Measurements from ENCODE around the gene ASPSCR1.

ASPSCR1 gene

GRCh38 chr17:82019690-82020571 is 42.5 kb downstream of the ASPSCR1 start:
- Histone ChIP-seq H3K9me3 (ENCODE audit: control insufficient read depth, low read length) (no peaks in the 10 kb centered on the region), H3K27ac (ENCODE audit: low read length, poor library complexity, severe bottlenecking) (no peak overlapping the region), H3K9ac (ENCODE audit: low read length) (no peak overlapping the region), H2BK120ac (ENCODE audit: low read depth, low read length) (no peak overlapping the region), H3K23ac (ENCODE audit: low read length in 2 of 2) (no peak overlapping the region), H3K14ac (ENCODE audit: low read length in 2 of 2) (peak overlapping the region in 1 of 2 experiments; percentile 41), H3K4me3 (ENCODE audit: insufficient read depth in 1 of 2, low read depth in 1 of 2, low read length in 2 of 2) (no peak overlapping the region), H2BK15ac (ENCODE audit: low read depth, poor library complexity, severe bottlenecking) (no peak overlapping the region), H4K8ac (ENCODE audit: low read length) (peak overlapping the region; percentile 35), H3K36me3 (ENCODE audit: control insufficient read depth in 1 of 2, insufficient read depth in 2 of 2, low read depth in 1 of 2, low read length in 2 of 2) (peaks cover 15 to 46% of the 10 kb centered on the region in 2 experiments), H3K79me1 (replicated peaks; ENCODE audit: low read length, poor library complexity, severe bottlenecking) (peaks cover 31% of the 10 kb centered on the region), H3K4me2 (ENCODE audit: low read length, poor library complexity, severe bottlenecking) (no peak overlapping the region), H3K27me3 (ENCODE audit: control insufficient read depth in 1 of 2, insufficient read depth in 1 of 2, low read length in 2 of 2) (no peaks in the 10 kb centered on the region), H2AK5ac (ENCODE audit: low read length, severe bottlenecking) (no peak overlapping the region), H2BK12ac (ENCODE audit: low read length in 2 of 2) (peak overlapping the region in 1 of 2 experiments; percentile 60), H4K91ac (ENCODE audit: low read length) (peak overlapping the region; percentile 28), H3K4me1 (ENCODE audit: control insufficient read depth, insufficient read depth, low read depth, low read length) (peaks cover 37% of the 10 kb centered on the region), H3K4ac (ENCODE audit: low read depth in 1 of 2, low read length in 2 of 2) (no peak overlapping the region), H2BK5ac (ENCODE audit: low read depth, low read length, poor library complexity, severe bottlenecking) (no peak overlapping the region), H3K18ac (ENCODE audit: low read depth in 1 of 2, low read length in 2 of 2) (peak overlapping the region in 1 of 2 experiments; percentile 37), H2AFZ (ENCODE audit: low read depth, low read length) (no peak overlapping the region)
- DNase-seq: peak; percentile 56
- WGBS: 69% methylated on average over 33 of the region's 34 CpGs

DNA sequence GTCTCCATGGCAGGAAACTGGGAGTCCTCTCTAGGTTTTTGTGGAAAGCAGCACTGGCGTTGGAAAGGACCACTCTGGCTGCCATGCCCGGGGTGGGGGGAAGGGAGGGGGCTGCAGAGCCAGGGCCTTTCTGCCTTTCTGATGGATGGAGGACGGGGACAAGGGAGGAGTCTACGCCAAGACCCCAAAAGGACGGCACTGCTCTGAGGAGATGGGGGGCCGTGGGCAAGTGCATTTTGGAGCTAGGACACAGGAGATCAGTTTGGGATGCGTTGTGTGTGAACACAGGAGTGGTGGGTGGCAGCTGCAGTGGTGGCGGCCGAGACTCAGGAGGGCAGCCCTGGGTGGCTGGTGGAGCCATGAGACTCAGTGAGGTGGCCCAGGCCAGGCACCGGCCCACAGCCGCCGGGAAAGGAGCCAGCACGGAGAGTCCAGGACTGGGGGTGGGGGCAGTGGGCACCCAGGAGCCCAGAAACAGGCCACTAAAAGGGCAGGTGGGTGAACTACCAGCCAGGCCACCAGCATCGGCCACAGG is 43.2 kb downstream of the ASPSCR1 start:
- 96% methylated on average over 14 of the region's 14 CpGs for WGBS
- Histone ChIP-seq H3K23ac (ENCODE audit: low read length in 2 of 2) (no peak overlapping the region), H3K36me3 (ENCODE audit: control insufficient read depth in 1 of 2, insufficient read depth in 2 of 2, low read depth in 1 of 2, low read length in 2 of 2) (peaks cover 15 to 45% of the 10 kb centered on the region in 2 experiments), H2BK15ac (ENCODE audit: low read depth, poor library complexity, severe bottlenecking) (no peak overlapping the region), H4K91ac (ENCODE audit: low read length) (no peak overlapping the region), H3K27ac (ENCODE audit: low read length, poor library complexity, severe bottlenecking) (no peak overlapping the region), H3K4ac (ENCODE audit: low read depth in 1 of 2, low read length in 2 of 2) (no peak overlapping the region), H3K4me2 (ENCODE audit: low read length, poor library complexity, severe bottlenecking) (no peak overlapping the region), H3K4me3 (ENCODE audit: insufficient read depth in 1 of 2, low read depth in 1 of 2, low read length in 2 of 2) (no peak overlapping the region), H3K14ac (ENCODE audit: low read length in 2 of 2) (no peak overlapping the region), H3K18ac (ENCODE audit: low read depth in 1 of 2, low read length in 2 of 2) (peak overlapping the region in 1 of 2 experiments; percentile 37), H3K9me3 (ENCODE audit: control insufficient read depth, low read length) (no peaks in the 10 kb centered on the region), H2AFZ (ENCODE audit: low read depth, low read length) (no peak overlapping the region), H3K27me3 (ENCODE audit: control insufficient read depth in 1 of 2, insufficient read depth in 1 of 2, low read length in 2 of 2) (no peaks in the 10 kb centered on the region), H4K8ac (ENCODE audit: low read length) (no peak overlapping the region), H3K79me1 (replicated peaks; ENCODE audit: low read length, poor library complexity, severe bottlenecking) (peaks cover 34% of the 10 kb centered on the region), H2BK5ac (ENCODE audit: low read depth, low read length, poor library complexity, severe bottlenecking) (no peak overlapping the region), H3K9ac (ENCODE audit: low read length) (no peak overlapping the region), H2AK5ac (ENCODE audit: low read length, severe bottlenecking) (no peak overlapping the region), H2BK12ac (ENCODE audit: low read length in 2 of 2) (no peak overlapping the region), H3K4me1 (ENCODE audit: control insufficient read depth, insufficient read depth, low read depth, low read length) (peaks cover 39% of the 10 kb centered on the region), H2BK120ac (ENCODE audit: low read depth, low read length) (no peak overlapping the region)
- no peak for DNase-seq

GRCh38 chr17:82021107-82021899 is 43.9 kb downstream of the ASPSCR1 start:
- Histone ChIP-seq H2BK5ac (ENCODE audit: low read depth, low read length, poor library complexity, severe bottlenecking) (no peak overlapping the region), H3K79me1 (replicated peaks; ENCODE audit: low read length, poor library complexity, severe bottlenecking) (peaks cover 34% of the 10 kb centered on the region), H3K4me2 (ENCODE audit: low read length, poor library complexity, severe bottlenecking) (peak overlapping the region; percentile 94), H3K4me3 (ENCODE audit: insufficient read depth in 1 of 2, low read depth in 1 of 2, low read length in 2 of 2) (peak overlapping the region in 1 of 2 experiments; percentile 93), H3K9me3 (ENCODE audit: control insufficient read depth, low read length) (no peaks in the 10 kb centered on the region), H3K4ac (ENCODE audit: low read depth in 1 of 2, low read length in 2 of 2) (no peak overlapping the region), H4K8ac (ENCODE audit: low read length) (no peak overlapping the region), H2BK15ac (ENCODE audit: low read depth, poor library complexity, severe bottlenecking) (no peak overlapping the region), H2AFZ (ENCODE audit: low read depth, low read length) (no peak overlapping the region), H3K27me3 (ENCODE audit: control insufficient read depth in 1 of 2, insufficient read depth in 1 of 2, low read length in 2 of 2) (no peaks in the 10 kb centered on the region), H3K27ac (ENCODE audit: low read length, poor library complexity, severe bottlenecking) (no peak overlapping the region), H2AK5ac (ENCODE audit: low read length, severe bottlenecking) (no peak overlapping the region), H3K14ac (ENCODE audit: low read length in 2 of 2) (no peak overlapping the region), H4K91ac (ENCODE audit: low read length) (peak overlapping the region; percentile 3), H3K18ac (ENCODE audit: low read depth in 1 of 2, low read length in 2 of 2) (no peak overlapping the region), H3K4me1 (ENCODE audit: control insufficient read depth, insufficient read depth, low read depth, low read length) (peaks cover 39% of the 10 kb centered on the region), H2BK120ac (ENCODE audit: low read depth, low read length) (no peak overlapping the region), H3K23ac (ENCODE audit: low read length in 2 of 2) (peak overlapping the region in 1 of 2 experiments; percentile 27), H3K9ac (ENCODE audit: low read length) (peak overlapping the region; percentile 89), H3K36me3 (ENCODE audit: control insufficient read depth in 1 of 2, insufficient read depth in 2 of 2, low read depth in 1 of 2, low read length in 2 of 2) (peaks cover 15 to 51% of the 10 kb centered on the region in 2 experiments), H2BK12ac (ENCODE audit: low read length in 2 of 2) (peak overlapping the region in 1 of 2 experiments; percentile 32)
- WGBS: 81% methylated on average over 25 of the region's 25 CpGs
- DNase-seq: peak; percentile 75

Measured in mesenchymal stem cell (in vitro differentiated cells and primary cell).